T47D (cell line): ENCODE measurements around the gene MAP2.

Source experiments
- DNase-seq, 2 experiments: peaks; one replicate each; pipeline versions ENCODE4 v3.0.0 to v3.0.0-alpha.2; 2011 to 2012; ENCODE audit warnings: low read depth in 1 of 2, low spot score in 1 of 2
- JUND ChIP-seq: IDR thresholded peaks from 2 replicates; pipeline ENCODE4 v1.6.1; 2012; ENCODE audit warnings: low read depth
- in situ Hi-C: cut with HindIII; loops from 2 replicates; pipeline ENCODE4 v1.10.0; 2016; ENCODE audit warnings: low sequenced_read_pairs, low pct_unique_long_range_greater_than_20kb

Gene MAP2

DNA sequence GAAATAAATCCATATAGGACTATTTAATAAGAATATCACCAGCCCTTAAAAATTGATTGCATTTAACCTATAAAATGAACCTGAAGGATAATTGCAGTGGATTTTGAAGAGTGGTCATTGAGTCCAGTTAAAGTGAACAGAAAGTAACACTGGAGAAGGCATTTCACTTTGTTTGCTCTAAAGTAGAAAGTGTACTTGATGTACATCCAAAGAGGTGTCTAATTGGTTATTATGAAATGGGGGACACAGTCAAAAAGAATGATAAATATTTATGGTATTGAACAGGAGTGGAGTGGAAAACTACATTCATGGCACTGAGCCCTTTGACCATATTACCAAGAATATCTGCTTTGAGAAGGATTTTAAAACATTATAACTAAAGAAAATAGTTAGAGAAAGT, 28.2 kb upstream of the MAP2 start:
- no peak for DNase-seq
- in situ Hi-C loops: no loop called here
- no peak for TF ChIP-seq JUND

DNA sequence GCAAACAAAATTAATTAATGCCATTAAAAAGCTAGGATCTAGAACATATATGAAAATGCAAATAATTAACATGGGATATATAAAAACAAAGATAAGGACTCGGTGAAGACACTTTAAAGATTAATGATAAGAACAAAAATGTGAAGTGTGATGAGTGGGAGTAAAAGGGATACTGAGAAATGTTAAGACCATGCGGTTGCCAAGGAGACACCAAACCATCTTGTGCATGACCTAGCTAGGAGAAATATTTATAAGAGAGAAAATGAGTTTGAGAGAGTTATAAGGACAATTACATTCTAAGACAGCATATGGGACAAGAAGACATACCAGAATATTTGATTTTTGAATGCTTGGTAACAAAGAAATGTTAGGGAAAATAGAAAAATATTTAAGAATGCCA, 25.4 kb upstream of the MAP2 start:
- in situ Hi-C loops: no loop called here
- no peak for DNase-seq
- TF ChIP-seq JUND: no peak

DNA sequence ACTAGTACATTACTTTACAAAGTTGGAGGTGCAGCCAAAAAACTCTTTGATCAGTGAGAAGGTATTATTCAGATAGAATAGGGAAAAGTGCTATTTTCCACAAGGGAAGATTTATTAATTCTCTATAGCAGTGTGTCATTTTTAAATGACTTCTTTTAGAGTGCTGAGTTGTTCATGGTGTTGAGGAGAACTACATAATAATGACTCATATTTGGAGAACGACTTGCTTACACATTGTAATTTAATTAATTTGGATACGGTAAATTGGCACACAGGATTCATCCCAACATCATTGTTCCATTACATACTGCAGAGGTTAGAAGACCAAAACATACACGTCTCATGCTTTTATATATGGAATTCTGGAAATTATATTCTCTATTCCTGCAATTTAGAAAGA, 22.1 kb upstream of the MAP2 start:
- in situ Hi-C loops: no loop called here
- no peak for DNase-seq
- TF ChIP-seq JUND: no peak

DNA sequence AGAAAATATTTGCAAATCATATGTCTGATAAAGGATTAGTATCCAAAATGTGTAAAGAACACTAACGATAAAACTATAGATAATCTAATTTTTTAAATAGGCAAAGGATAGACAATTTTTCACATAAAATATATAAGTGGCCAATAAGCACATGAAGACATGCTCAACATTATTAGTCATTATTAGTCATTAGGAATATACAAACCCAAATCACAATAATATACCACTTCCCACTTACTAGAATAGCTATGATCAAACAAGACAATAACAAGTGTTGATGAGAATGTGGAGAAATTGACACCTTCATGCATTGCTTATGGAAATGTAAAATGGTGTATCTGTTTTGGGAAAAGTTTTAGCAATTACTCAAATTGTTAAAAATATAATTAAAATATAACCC, 12.6 kb upstream of the MAP2 start:
- TF ChIP-seq JUND: no peak
- DNase-seq: no peak
- in situ Hi-C loops: no loop called here

- DNase-seq: no peak
- in situ Hi-C loops: no loop called here
- TF ChIP-seq JUND: no peak
Measured at GRCh38 chr2:209411718-209412117, 12.1 kb upstream of the MAP2 start.

GRCh38 chr2:209413311-209414014, 10.4 kb upstream of the MAP2 start:
- no peak for DNase-seq
- in situ Hi-C loops: no loop called here
- TF ChIP-seq JUND: no peak

DNA sequence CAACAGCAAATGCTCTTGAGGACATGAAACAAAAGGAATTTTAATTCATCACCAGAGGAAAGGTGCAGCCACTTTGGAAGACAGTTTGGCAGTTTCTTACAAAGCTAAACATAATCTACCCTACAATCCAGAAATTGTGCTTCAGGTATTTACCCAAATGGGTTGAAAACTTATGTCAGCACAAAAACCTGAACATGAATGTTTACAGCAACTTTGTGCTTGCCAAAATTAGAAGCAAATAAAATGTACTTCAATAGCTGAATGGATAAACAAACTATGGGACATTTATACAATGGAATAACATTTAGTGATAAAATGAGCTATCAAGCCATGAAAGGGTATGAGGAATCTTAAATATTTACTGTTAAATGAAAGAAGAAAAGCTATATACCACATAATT, 6.9 kb upstream of the MAP2 start:
- in situ Hi-C loops: no loop called here
- TF ChIP-seq JUND: no peak
- DNase-seq: no peak

DNA sequence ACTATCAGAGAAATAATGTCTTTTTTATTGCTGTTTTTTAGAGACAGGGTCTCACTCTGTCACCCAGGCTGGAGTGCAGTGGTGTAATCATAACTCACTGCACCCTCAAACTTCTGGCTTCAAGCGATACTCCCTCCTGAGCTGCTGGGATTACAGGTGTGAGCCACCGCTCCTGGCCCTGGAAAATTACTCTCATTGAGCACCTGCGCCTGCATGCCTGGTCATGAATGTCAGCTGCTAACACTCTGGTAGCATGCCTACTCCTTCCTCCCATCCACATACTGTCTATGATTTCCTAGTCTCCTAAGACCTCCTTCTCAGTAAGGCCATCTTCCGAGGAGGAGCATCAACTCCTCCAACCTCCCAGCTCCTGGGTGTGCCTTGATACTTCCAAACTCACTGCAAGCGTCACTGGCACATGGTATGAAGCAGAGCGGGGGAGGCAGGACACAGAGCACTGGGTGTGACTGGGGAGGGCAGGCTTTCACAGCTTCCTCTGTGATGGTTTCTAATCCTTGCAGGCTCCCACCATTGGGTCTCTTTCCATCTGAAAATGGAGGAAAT, 1.6 kb upstream of the MAP2 start:
- no peak for DNase-seq
- in situ Hi-C loops: no loop called here
- no peak for TF ChIP-seq JUND

DNA sequence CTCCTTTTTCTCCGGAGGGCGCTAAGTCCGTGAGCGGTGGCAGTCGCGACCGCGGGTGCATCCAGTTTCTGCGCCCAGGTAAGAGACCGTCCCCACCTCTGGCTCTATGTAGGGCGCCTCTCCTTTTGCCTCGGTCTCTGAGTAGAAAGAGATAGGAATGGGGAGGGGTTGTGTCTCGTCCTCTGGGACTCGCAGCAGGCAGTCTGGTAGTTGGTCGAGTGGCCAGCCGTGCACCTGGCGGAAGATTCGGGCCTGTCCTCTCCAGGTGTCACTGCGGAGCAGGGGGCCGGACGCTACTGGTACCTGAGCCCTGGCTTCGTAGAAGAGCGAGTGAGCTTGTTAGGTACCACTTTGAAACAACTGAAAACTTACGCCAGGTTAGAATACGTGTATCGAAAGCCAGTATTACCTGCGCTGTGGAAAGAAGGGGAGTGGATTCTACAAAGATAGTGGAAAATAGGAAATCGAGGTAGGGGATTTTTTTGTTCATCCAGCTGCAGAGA, 403 bp downstream of the MAP2 start:
- DNase-seq: peak; percentile 28 to 74
- in situ Hi-C loops: no loop called here
- TF ChIP-seq JUND: no peak

- DNase-seq: no peak
- in situ Hi-C loops: no loop called here
- TF ChIP-seq JUND: no peak
Measured at GRCh38 chr2:209424781-209425470, 1.1 kb downstream of the MAP2 start.

DNA sequence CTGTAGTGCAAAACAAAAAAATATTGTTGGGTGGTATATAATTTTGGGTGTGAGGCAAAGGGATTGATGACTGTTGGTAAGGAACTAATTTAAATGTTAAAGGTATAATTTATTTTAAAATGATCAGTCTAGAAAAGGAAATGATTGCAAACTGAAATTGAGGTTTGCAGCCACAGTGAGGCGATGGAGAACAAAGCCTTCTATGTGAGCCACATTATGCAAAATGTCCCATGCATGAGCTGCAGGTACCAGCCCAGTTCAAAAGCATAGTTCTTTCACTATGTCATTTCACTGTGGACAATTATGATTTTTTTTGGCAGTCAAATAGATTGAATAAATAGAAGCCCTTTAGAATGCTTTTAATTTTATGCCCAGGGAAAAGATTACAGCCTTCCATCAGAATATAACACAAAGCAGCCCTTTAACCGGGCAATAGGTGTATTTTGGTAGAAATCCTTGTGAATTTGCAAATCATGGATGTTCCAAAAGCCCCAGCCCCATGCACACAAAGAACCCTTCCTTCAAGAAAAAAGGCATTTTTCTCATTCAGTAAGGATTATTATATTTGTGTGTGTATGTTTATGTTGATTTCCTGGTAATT, 1.7 kb downstream of the MAP2 start:
- in situ Hi-C loops: no loop called here
- no peak for TF ChIP-seq JUND
- DNase-seq: peak in 1 of 2 experiments; percentile 60

DNA sequence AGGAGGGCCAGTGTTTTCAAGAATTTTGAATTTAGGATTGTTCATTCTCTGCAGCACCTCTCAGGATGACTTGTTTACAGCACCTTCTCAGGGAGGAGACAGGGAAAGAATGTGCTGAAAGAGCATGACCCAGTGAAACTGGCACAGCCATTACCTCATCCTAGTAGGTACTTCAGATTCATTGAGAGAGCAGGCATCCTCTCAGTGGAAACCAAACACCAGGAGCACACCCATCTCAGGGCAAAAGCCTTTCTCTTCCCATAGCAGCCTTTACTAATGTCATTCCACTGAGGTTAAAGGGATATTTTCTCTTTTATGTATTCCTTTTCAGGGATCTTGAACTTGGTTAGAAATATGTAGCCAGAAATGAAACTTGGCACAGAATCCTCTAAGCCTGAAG, 2.6 kb downstream of the MAP2 start:
- TF ChIP-seq JUND: no peak
- peak in 1 of 2 experiments; percentile 69 for DNase-seq
- in situ Hi-C loops: no loop called here

DNA sequence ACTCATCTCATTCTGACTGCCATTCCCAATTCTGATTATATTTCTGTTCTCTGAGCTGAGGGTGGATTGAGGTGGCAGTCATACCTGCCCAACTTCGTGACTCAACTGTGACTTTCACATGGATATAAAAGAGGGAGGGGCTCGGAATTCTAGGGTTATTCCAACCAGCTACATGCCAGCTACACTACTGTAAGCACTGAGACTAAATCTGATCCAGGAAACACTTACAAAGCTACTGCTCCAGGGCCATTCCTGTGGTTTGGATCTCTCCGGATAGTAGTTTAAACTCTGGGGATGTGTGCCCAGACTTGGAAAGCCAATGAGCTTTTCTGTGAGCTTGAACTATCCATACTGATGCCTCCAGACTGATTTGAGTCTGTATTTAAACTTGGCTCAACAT, 7.9 kb downstream of the MAP2 start:
- 0 out of 2 replicates have a peak, but pooled peaks have one; percentile 24 for TF ChIP-seq JUND
- in situ Hi-C loops: no loop called here

More for the DNA sequence above, 7.9 kb downstream of the MAP2 start:
- peak in 1 of 2 experiments; percentile 93 for DNase-seq
